IPS-NIHi11 (cell line): ENCODE data around the gene TNMD.

Source experiments
- DNase-seq: peaks from one replicate; pipeline ENCODE4 v3.0.0; 2012; ENCODE audit warnings: mixed read lengths, low spot score

The TNMD gene

DNA sequence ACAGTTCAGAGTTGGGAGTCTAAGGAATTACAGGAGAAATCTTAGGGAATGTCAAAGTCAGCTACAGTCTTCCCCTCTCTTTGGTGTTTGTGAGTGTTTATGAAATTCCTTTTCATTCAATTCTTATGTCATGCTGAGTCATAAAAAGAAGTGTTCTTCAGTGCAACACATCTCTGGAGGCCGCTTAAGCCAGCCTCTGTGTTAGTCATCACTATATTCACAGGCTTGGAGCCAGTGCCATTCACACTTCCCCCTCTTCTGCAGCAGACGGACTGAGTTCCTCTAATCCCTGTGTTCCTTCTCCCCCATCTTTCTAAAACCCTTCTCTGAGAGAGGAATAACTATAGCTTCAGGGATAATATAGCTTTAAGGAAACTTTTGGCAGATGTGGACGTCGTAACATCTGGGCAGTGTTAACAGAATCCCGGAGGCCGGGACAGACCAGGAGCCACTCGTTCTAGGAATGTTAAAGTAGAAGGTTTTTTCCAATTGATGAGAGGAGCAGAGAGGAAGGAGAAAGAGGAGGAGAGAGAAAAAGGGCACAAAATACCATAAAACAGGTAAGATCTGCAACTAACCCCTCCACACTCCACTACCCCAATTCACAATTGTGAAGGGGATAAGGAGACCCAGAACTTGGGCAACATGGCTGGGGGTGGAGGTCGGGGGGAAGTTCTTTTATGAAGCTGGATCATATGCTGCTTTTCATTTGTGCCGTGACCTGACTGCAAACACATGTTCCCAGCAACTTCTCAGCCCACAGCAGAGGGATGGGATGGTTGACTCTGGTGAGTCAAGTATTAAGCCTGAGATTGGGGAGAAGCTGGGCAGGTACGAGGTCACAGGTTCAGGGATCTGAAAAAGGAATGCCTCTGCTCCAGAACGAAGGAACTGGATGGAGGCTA is 59.5 kb downstream of the TNMD start, which contains the start of gene SRPX2:
TSS of gene SRPX2 (plus strand) at position 244 of the 905 bp plus-strand sequence. CDS start 2,124 bp downstream, outside the sequence.
- DNase-seq, result no peak

DNA sequence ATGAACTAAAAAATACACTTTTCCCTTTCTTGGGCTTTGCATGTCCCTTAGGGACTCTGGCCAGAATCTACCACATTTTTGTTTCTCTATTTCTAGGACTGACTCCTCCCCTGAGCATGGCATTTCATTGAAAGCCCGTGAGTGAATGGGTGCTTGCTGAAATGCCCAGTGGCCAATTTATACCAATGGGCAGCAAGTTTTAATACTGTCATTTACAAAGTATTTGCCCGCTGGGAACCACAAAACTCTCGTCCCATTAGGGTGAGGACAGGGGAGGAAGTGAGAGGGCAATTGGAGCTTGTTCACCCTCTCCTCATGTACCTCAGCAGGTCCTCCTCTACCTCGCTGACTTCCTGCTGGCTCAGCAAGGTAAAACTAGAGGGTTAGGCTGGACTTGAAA is 60.4 kb downstream of the TNMD start:
- DNase-seq, result no peak

DNA sequence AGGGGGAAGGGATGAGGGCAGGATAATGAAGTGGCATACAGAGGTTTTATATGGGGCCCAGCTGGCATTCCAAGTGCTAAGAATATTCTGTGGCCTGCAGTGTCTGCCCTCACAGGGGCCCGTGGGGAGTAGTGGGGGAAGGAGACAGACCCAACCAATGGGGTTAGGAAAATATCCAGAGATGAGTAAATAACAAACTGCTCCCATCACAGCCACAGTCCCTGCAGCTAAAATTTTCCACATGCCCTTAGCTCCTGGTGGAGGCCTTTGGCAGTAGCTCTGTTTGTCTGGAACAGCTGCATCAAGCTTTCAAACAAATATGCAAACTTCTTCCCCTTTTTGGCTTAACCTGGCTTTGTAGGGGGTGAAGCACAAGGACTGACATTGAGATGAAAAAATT is 62.4 kb downstream of the TNMD start:
- DNase-seq, result no peak

- DNase-seq, result no peak
These were observed 63.0 kb downstream of the TNMD start for GRCh38 chrX:100647739-100648138.

GRCh38 chrX:100648458-100649417 is 64.0 kb downstream of the TNMD start:
- no peak for DNase-seq
